Activated CD4-positive, alpha-beta T cell treated with anti-CD3 and anti-CD28 coated beads for 48 hours (primary cell): Measurements from ENCODE around the gene ARHGAP29.

Source experiments
- DNase-seq: peaks from one replicate; pipeline ENCODE4 v3.0.0-alpha.2; 2020

ARHGAP29 gene

GRCh38 chr1:94259635-94260289, 22.4 kb upstream of the ARHGAP29 start:
- no peak for DNase-seq

GRCh38 chr1:94258873-94259331, 21.5 kb upstream of the ARHGAP29 start:
- DNase-seq = no peak

- no peak for DNase-seq
Measured at GRCh38 chr1:94257444-94257843, 20.1 kb upstream of the ARHGAP29 start.

DNA sequence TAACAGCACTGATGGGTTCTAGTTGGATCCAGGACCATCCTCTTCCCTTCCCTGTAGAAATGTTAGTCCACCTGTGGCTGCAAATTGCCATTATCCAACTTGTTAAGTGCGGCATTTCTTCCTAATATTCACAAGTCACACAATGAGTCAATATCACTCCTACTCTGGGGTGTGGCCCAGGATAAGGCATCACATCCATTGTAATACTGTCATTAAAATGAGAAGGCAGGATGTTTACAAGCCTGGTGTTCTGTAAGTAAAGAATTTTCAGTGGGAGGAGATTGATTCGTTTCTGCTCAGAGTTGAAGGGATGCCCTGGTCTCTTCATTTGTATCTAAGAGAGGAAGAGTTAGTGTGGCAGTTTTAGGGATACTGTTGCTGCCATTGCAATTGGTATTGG, 18.1 kb upstream of the ARHGAP29 start:
- no peak for DNase-seq

DNA sequence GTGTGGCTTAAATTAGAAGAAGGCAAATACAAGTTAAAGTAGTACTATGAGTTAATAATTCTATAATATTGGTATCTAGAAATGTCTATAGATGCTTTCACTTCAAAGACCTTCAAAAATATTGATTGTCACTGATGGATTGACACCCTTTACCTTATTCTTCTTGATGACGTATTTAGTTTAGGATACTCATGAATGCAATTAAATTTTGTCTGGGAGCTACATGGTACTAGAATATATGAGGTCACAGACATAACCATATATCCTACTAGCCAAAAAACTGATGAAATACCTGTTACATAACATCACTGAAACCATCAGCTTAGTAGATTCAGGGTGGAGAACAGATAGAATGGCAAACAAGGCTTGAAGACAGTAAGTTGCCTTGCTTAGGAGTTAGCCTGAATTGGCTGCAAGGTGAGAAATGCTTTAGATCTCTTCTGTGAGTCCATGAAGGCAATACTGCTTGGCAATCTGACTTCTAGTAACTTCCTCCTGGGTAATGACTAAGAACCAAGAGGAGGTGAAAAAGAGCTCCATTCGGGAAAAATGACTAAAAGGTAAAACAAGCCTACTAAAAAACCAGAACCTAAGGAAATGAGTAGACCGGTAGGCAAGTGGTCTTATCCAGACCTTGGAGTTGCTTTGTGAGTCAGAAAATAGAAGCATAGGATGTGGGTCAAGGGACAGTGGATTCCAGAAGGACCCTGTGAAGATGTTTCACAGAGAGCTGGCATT, 16.9 kb upstream of the ARHGAP29 start:
- no peak for DNase-seq

DNA sequence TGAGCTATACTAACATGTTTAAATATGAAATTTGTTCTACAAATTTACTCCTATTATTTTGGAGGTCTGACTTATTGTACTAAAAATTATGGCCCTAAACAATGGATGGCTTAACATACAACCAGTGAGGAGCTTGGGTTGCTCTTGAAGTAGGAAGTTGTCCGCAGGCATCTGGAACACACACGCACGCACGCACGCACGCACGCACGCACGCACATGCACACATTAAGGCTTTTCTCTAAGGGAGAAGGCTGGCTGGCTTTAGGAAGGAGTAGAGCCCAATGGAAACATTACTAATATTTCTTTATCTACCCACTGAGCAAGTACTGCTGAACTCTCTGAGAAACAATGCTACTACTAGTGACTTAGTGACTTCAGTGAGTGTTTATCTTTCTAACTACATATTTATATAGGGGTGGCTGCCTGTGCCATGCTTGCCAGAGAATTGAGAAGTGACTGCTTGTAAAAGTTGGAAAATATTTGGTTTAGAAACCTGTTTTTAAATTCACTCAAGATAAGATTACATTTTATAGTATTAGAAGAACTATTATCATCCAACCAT, 16.2 kb upstream of the ARHGAP29 start:
- DNase-seq = no peak

DNA sequence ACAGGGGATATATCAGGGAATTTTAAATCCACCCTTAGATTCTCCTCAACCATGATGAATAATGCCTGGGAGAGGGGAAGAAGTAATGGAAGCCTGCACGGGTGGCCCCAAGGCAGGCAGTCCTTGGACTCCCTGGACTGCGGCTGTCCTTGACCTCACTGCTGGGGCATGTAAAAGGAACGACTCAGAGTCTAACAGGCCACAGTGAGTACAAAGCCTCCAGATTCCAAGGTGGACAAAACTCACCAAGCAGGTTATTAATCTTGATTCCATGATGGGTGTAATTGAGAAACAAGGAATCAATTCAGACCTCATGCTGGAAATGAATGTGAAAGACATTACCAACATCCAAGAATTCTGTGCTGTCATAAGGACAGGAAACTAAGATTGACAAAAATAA, 13.0 kb upstream of the ARHGAP29 start:
- no peak for DNase-seq

DNA sequence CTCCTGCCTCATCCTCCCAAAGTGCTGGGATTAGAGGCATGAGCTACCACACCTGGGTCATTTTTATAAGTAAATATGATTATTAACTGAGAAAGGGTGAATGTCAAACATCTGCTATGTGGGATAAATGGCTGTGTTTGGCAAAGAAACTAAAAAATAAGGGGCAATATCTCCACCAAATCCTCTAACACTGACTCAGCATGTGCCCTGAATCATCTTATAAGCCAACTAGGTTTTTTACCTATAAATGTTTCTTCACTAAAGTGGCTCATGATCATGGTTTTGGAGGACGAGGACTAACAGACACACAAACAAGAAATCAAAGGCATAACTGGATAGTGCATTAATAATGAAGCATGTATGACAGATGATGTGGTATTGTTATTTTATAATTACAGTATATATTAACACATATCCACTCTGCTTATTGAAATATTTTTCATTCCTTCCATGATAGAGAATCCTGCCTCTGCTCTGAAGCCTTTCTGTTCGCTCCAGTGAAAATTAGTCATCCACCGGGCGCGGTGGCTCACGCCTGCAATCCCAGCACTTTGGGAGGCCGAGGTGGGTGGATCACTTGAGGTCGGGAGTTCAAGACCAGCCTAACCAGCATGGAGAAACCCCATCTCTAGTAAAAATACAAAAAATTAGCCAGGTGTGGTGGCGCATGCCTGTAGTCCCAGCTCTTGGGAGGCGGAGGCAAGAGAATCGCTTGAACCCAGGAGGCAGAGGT, 11.7 kb upstream of the ARHGAP29 start:
- no peak for DNase-seq

- peak; percentile 51 for DNase-seq
Measured at GRCh38 chr1:94247138-94248094, 10.0 kb upstream of the ARHGAP29 start.

- no peak for DNase-seq
Measured at GRCh38 chr1:94246692-94247137, 9.3 kb upstream of the ARHGAP29 start.

GRCh38 chr1:94245747-94246438, 8.5 kb upstream of the ARHGAP29 start:
- DNase-seq = no peak

GRCh38 chr1:94244816-94245215, 7.4 kb upstream of the ARHGAP29 start:
- no peak for DNase-seq

- DNase-seq = no peak
Measured at GRCh38 chr1:94243665-94244064, 6.3 kb upstream of the ARHGAP29 start.

DNA sequence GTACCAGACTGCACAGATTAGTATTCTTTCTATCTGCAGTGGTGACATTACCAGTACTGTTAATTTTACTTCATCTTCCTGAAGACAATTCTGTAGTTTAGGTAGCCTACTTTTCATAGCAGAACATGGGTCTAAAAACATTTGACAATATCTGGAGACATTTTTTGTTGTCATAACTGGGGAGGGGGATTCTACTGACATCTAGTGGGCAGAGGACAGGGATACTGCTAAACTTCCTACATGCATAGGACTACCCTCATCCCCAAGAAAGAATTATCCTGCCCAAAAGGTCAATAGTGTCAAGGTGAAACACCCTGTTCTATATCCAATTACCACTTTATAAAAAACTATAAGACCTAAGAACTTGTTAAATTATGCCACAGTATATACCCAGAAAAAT, 3.4 kb upstream of the ARHGAP29 start:
- no peak for DNase-seq

- DNase-seq = no peak
Measured at GRCh38 chr1:94239796-94240195, 2.4 kb upstream of the ARHGAP29 start.

- DNase-seq = no peak
Measured at GRCh38 chr1:94239051-94239450, 1.7 kb upstream of the ARHGAP29 start.

DNA sequence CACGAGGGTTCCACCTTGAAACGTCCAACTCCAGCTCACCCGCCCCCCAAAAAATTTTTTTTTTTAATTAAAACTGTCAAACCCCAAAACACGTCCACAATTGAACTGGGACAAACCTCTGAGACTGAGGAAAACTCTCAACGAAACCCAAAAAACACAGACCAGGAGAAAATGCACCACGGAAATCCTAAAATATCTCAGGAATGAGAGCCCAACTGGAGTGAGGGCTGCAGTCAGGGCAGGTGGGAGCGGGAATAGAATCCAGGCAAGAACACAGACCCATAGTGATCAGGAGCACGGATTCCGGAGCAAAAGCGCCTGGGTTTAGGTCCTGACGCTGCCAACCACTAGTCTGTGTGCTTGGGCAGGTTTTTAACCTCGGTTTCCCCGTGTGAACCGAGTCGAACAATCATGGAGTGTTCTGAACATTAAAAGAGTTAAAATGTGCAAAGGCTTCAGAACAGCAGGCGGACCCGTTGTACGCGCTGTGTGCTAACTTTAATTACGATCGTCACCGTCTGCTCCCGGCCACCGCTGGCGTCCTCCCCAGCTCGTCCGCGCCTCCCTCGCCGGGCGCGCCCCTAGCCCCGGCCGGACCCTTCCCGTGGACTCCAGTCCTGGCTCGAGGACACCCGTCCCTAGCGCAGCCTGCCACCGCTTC, 624 bp downstream of the ARHGAP29 start:
- DNase-seq = peak; percentile 15

DNA sequence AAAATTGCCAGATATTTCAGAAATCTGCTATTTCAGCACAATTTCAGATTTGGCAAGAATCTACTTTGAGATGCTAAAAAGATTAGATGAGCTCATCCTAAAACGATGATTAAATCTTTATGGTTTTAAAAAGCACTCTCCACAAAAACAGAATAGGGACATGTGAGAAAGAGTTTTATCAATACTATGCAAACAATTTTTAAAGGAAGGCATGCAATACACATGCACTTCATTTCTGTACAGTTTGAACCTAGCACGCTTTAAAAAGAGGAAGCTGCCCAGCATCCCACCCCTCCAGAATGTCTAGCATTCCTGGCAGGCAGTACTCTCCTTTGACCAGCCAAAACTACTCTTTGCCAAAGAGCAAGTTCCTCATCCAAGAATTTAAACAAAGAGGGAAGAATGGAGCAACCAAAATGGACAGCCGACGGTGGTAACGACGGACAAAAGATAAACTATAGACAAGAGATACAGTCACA, 1.3 kb downstream of the ARHGAP29 start:
- DNase-seq = no peak

- DNase-seq = no peak
Measured at GRCh38 chr1:94235189-94236012, 2.0 kb downstream of the ARHGAP29 start.

DNA sequence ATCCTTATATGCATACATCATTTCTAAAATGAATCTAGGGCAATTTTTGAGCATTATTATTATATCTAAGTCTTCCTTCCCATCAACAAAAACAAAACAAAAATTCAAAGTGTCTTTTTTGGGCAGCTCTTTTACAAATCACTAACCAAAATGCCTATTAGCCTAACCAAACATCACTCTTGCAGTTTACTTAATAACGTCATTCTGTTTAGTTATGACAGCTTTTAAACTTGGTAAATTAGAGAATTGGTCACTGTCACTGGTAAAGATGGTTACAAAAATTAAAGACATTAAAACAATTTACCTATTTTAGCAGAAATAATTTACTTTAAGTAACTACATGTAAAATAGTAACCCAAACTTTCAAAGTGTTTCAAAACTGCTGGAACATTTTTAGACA, 2.8 kb downstream of the ARHGAP29 start:
- no peak for DNase-seq
